GM18499 (cell line): Measurements from ENCODE around the gene SLC28A3.
"Not testable (repeated sequence)": the region's sequence is repeated elsewhere in the genome, so short reads cannot be mapped to it uniquely, and the experiment has no call there.

Experiments used
- ATAC-seq: cut with Tn5 transposase; IDR thresholded peaks from one replicate; pipeline ENCODE4 v1.9.1; 2021; ENCODE audit warnings: moderate number of reproducible peaks; ENCODE audit not compliant: insufficient read depth, unreplicated experiment

SLC28A3 gene

GRCh38 chr9:84340535-84340934 is at the start of gene SLC28A3:
Gene SLC28A3, minus strand, starts transcription at chr9:84340758. Its CDS starts 125 bp downstream, at chr9:84340633.
- no peak for ATAC-seq

- not testable (repeated sequence) for ATAC-seq
Measured at GRCh38 chr9:84390254-84390653, 49.7 kb upstream of the SLC28A3 start.

GRCh38 chr9:84387821-84388220 is 47.3 kb upstream of the SLC28A3 start:
- ATAC-seq: no peak

GRCh38 chr9:84386753-84387152 is 46.2 kb upstream of the SLC28A3 start:
- ATAC-seq: no peak

GRCh38 chr9:84385386-84386040 is 45.0 kb upstream of the SLC28A3 start:
- no peak for ATAC-seq

GRCh38 chr9:84384617-84385016 is 44.1 kb upstream of the SLC28A3 start:
- no peak for ATAC-seq

GRCh38 chr9:84383178-84383577 is 42.6 kb upstream of the SLC28A3 start:
- ATAC-seq: no peak

GRCh38 chr9:84382720-84383119 is 42.2 kb upstream of the SLC28A3 start:
- ATAC-seq: no peak

- no peak for ATAC-seq
Measured at GRCh38 chr9:84381508-84381907, 41.0 kb upstream of the SLC28A3 start.

- no peak for ATAC-seq
Measured at GRCh38 chr9:84379740-84380139, 39.2 kb upstream of the SLC28A3 start.

- no peak for ATAC-seq
Measured at GRCh38 chr9:84375954-84376353, 35.4 kb upstream of the SLC28A3 start.

GRCh38 chr9:84374516-84374915 is 34.0 kb upstream of the SLC28A3 start:
- ATAC-seq: no peak

GRCh38 chr9:84374013-84374412 is 33.5 kb upstream of the SLC28A3 start:
- no peak for ATAC-seq

GRCh38 chr9:84371737-84372136 is 31.2 kb upstream of the SLC28A3 start:
- ATAC-seq: no peak

GRCh38 chr9:84368601-84369000 is 28.0 kb upstream of the SLC28A3 start:
- no peak for ATAC-seq

GRCh38 chr9:84367726-84368125 is 27.2 kb upstream of the SLC28A3 start:
- ATAC-seq: not testable (repeated sequence)

GRCh38 chr9:84366683-84367082 is 26.1 kb upstream of the SLC28A3 start:
- ATAC-seq: no peak

GRCh38 chr9:84364894-84365490 is 24.4 kb upstream of the SLC28A3 start:
- not testable (repeated sequence) for ATAC-seq

GRCh38 chr9:84361645-84362044 is 21.1 kb upstream of the SLC28A3 start:
- ATAC-seq: no peak

GRCh38 chr9:84357275-84357674 is 16.7 kb upstream of the SLC28A3 start:
- no peak for ATAC-seq

GRCh38 chr9:84354035-84354434 is 13.5 kb upstream of the SLC28A3 start:
- no peak for ATAC-seq

- ATAC-seq: no peak
Measured at GRCh38 chr9:84349671-84350070, 9.1 kb upstream of the SLC28A3 start.
